ENCODE measurements around the gene ZNF550.

ZNF550 gene

GRCh38 chr19:57583104-57583520 is 23.4 kb upstream of the ZNF550 start:
- TF ChIP-seq, protein P1, sequence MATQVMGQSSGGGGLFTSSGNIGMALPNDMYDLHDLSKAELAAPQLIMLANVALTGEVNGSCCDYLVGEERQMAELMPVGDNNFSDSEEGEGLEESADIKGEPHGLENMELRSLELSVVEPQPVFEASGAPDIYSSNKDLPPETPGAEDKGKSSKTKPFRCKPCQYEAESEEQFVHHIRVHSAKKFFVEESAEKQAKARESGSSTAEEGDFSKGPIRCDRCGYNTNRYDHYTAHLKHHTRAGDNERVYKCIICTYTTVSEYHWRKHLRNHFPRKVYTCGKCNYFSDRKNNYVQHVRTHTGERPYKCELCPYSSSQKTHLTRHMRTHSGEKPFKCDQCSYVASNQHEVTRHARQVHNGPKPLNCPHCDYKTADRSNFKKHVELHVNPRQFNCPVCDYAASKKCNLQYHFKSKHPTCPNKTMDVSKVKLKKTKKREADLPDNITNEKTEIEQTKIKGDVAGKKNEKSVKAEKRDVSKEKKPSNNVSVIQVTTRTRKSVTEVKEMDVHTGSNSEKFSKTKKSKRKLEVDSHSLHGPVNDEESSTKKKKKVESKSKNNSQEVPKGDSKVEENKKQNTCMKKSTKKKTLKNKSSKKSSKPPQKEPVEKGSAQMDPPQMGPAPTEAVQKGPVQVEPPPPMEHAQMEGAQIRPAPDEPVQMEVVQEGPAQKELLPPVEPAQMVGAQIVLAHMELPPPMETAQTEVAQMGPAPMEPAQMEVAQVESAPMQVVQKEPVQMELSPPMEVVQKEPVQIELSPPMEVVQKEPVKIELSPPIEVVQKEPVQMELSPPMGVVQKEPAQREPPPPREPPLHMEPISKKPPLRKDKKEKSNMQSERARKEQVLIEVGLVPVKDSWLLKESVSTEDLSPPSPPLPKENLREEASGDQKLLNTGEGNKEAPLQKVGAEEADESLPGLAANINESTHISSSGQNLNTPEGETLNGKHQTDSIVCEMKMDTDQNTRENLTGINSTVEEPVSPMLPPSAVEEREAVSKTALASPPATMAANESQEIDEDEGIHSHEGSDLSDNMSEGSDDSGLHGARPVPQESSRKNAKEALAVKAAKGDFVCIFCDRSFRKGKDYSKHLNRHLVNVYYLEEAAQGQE (IDR thresholded peaks at IDR 0.05; ENCODE audit: insufficient replicate concordance, low read depth), result no peak
- no peak for TF ChIP-seq SPI1 (IDR thresholded peaks at IDR 0.05; ENCODE audit: borderline replicate concordance, low read depth)
- no peak for TF ChIP-seq CTCF (IDR thresholded peaks at IDR 0.05; ENCODE audit: insufficient read depth, low read length)
- no peak for TF ChIP-seq POLR2AphosphoS5 (IDR thresholded peaks at IDR 0.05; ENCODE audit: low read depth)
- no peak for TF ChIP-seq GABPA (IDR thresholded peaks at IDR 0.05; ENCODE audit: low read depth)
- no peak overlapping the region for H3K27ac ChIP-seq (replicated peaks)
- H3K4me3 ChIP-seq (replicated peaks; ENCODE audit: insufficient read depth, low read length), result no peak overlapping the region
- DNase-seq (ENCODE audit: low read depth in 1 of 2, low spot score in 1 of 2), result no peak
- no peaks in the 10 kb centered on the region for H3K27me3 ChIP-seq (ENCODE audit: insufficient read depth, poor library complexity, severe bottlenecking)

GRCh38 chr19:57578487-57579205 is 19.0 kb upstream of the ZNF550 start, which contains the start of gene ZNF416:
Gene ZNF416 (minus strand): TSS chr19:57578911. CDS start chr19:57578704, 207 bp downstream.
- Histone ChIP-seq H3K27ac (replicated peaks) (peak within 1 kb of the TSS; percentile 44), H3K4me3 (replicated peaks; ENCODE audit: insufficient read depth, low read length) (peak within 1 kb of the TSS; percentile 83)

DNA sequence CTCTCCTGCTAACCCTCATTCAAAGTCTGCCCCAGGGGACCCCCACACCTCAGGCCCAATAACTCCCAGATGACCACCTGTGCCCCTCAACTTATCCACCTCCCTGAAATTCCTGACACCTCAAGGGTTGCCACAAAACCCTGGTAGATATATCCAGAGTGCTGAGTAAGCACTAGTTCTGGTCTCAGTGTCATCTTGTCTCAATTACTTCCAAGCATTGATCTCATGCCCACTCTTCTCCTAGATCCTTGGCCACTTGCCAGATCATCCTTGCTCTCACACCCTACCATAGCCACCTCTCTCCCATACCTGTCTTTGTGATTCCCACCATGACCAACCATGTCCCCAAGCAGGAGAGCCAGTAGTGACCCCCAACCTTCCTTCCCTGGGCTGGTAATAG is 17.0 kb upstream of the ZNF550 start:
- DNase-seq (ENCODE audit: low read depth in 1 of 2, low spot score in 1 of 2), result no peak
- Histone ChIP-seq H3K27me3 (ENCODE audit: insufficient read depth, poor library complexity, severe bottlenecking) (no peaks in the 10 kb centered on the region), H3K27ac (replicated peaks) (no peak overlapping the region), H3K4me3 (replicated peaks; ENCODE audit: insufficient read depth, low read length) (no peak overlapping the region)
- TF ChIP-seq, protein P1 (IDR thresholded peaks at IDR 0.05; ENCODE audit: insufficient replicate concordance, low read depth), result no peak
- no peak for TF ChIP-seq POLR2AphosphoS5 (IDR thresholded peaks at IDR 0.05; ENCODE audit: low read depth)
- TF ChIP-seq GABPA (IDR thresholded peaks at IDR 0.05; ENCODE audit: low read depth), result no peak
- no peak for TF ChIP-seq SPI1 (IDR thresholded peaks at IDR 0.05; ENCODE audit: borderline replicate concordance, low read depth)
- TF ChIP-seq CTCF (IDR thresholded peaks at IDR 0.05; ENCODE audit: insufficient read depth, low read length), result no peak

More at GRCh38 chr19:57578487-57579205, 19.0 kb upstream of the ZNF550 start, which contains the start of gene ZNF416:
- DNase-seq (ENCODE audit: low read depth in 1 of 2, low spot score in 1 of 2), result peak; percentile 97 to 99
- TF ChIP-seq, protein P1 (IDR thresholded peaks at IDR 0.05; ENCODE audit: insufficient replicate concordance, low read depth), result no peak
- TF ChIP-seq CTCF (IDR thresholded peaks at IDR 0.05; ENCODE audit: insufficient read depth, low read length), result no peak
- no peak for TF ChIP-seq SPI1 (IDR thresholded peaks at IDR 0.05; ENCODE audit: borderline replicate concordance, low read depth)
- TF ChIP-seq POLR2AphosphoS5 (IDR thresholded peaks at IDR 0.05; ENCODE audit: low read depth), result 0 out of 2 replicates have a peak, but pooled peaks have one; percentile 20
- TF ChIP-seq GABPA (IDR thresholded peaks at IDR 0.05; ENCODE audit: low read depth), result peak; percentile 88
- no peaks in the 10 kb centered on the region for H3K27me3 ChIP-seq (ENCODE audit: insufficient read depth, poor library complexity, severe bottlenecking)
